Upper lobe of left lung (tissue), 4 donors: ENCODE data around the gene CFTR.

ENCODE experiments used
- CTCF ChIP-seq, 6 experiments: fragments of 450-650 bp in 4 of 6; fragments of 200-600 bp in 2 of 6; sonication (generic) in 2 of 6; IDR thresholded peaks; one replicate each; pipeline ENCODE4 v1.5.1; 2016 to 2019; ENCODE audit warnings: antibody characterized with exemption in 6 of 6
- EP300 ChIP-seq, 4 donors: sonication (generic); formaldehyde crosslinking; IDR thresholded peaks; one replicate each; pipeline ENCODE4 v1.5.1; 2017; ENCODE audit warnings: antibody characterized with exemption in 4 of 4, control low read depth in 2 of 4
- POLR2A ChIP-seq, 4 donors: fragments of 450-650 bp; IDR thresholded peaks; one replicate each; pipeline ENCODE4 v1.5.1; 2016 to 2017; ENCODE audit warnings: antibody characterized with exemption in 4 of 4, mild to moderate bottlenecking in 2 of 4
- POLR2AphosphoS5 ChIP-seq, 2 donors: sonication (generic); formaldehyde crosslinking; IDR thresholded peaks; one replicate each; pipeline ENCODE4 v1.5.1; 2017; ENCODE audit warnings: antibody characterized with exemption in 2 of 2

- no peak for TF ChIP-seq CTCF (IDR thresholded peaks at IDR 0.05)
- TF ChIP-seq POLR2AphosphoS5 (IDR thresholded peaks at IDR 0.05), result no peak
- no peak for TF ChIP-seq POLR2A (IDR thresholded peaks at IDR 0.05)
- TF ChIP-seq EP300 (IDR thresholded peaks at IDR 0.05), result no peak
Observed at GRCh38 chr7:117495308-117495707, 15.5 kb downstream of the CFTR start.
